GM23248 (cell line): ENCODE results near the gene CYP4F12. TPM values are rescaled to one million over a fixed set of nuclear protein-coding genes. Genes with fewer than 3 reads are reported as not detected.

Source experiments
- DNase-seq: peaks from one replicate; pipeline ENCODE4 v3.0.0-alpha.2; 2015
- H2AFZ ChIP-seq: fragments of 200-600 bp; sonication (generic); 2 replicates; pipeline ENCODE4 v1.6.1; 2016; ENCODE audit warnings: antibody characterized with exemption
- H3F3A ChIP-seq: fragments of 200-600 bp; sonication (generic); 2 replicates; pipeline ENCODE4 v1.6.1; 2016; ENCODE audit warnings: mild to moderate bottlenecking, antibody characterized with exemption, mixed run types; ENCODE audit not compliant: insufficient read depth
- H3K27ac ChIP-seq: fragments of 200-600 bp; sonication (generic); 2 replicates; pipeline ENCODE4 v1.5.1; 2016; ENCODE audit warnings: mild to moderate bottlenecking
- H3K27me3 ChIP-seq: fragments of 200-600 bp; sonication (generic); replicated peaks from 2 replicates; pipeline ENCODE4 v1.6.1; 2016; ENCODE audit warnings: mild to moderate bottlenecking; ENCODE audit not compliant: insufficient read depth
- H3K36me3 ChIP-seq: fragments of 200-600 bp; sonication (generic); 2 replicates; pipeline ENCODE4 v1.6.1; 2016; ENCODE audit warnings: low read depth, mild to moderate bottlenecking
- H3K4me1 ChIP-seq: fragments of 200-600 bp; sonication (generic); 2 replicates; pipeline ENCODE4 v1.6.1; 2016; ENCODE audit warnings: mild to moderate bottlenecking; ENCODE audit not compliant: insufficient read depth
- H3K4me2 ChIP-seq: fragments of 200-600 bp; sonication (generic); one replicate; pipeline ENCODE4 v1.6.1; 2016; ENCODE audit warnings: mild to moderate bottlenecking; ENCODE audit not compliant: unreplicated experiment
- H3K4me3 ChIP-seq: fragments of 200-600 bp; sonication (generic); 2 replicates; pipeline ENCODE4 v1.5.1; 2016; ENCODE audit warnings: mild to moderate bottlenecking
- H3K79me2 ChIP-seq: fragments of 200-600 bp; sonication (generic); 2 replicates; pipeline ENCODE4 v1.6.1; 2016; ENCODE audit warnings: mild to moderate bottlenecking; ENCODE audit not compliant: insufficient read depth
- H3K9ac ChIP-seq: fragments of 200-600 bp; sonication (generic); 2 replicates; pipeline ENCODE4 v1.6.1; 2016; ENCODE audit warnings: mild to moderate bottlenecking
- H3K9me2 ChIP-seq: fragments of 200-600 bp; sonication (generic); 2 replicates; pipeline ENCODE4 v1.6.1; 2016; ENCODE audit warnings: mixed run types, mild to moderate bottlenecking, moderate library complexity; ENCODE audit not compliant: insufficient read depth
- H3K9me3 ChIP-seq: fragments of 200-600 bp; sonication (generic); one replicate; pipeline ENCODE4 v1.6.1; 2017; ENCODE audit warnings: low read depth
- H4K20me1 ChIP-seq: fragments of 200-600 bp; sonication (generic); 2 replicates; pipeline ENCODE4 v1.6.0; 2016; ENCODE audit not compliant: insufficient read depth
- EZH2 ChIP-seq: fragments of 200-600 bp; sonication (generic); IDR thresholded peaks from 2 replicates; pipeline ENCODE4 v1.6.1; 2018; ENCODE audit warnings: antibody characterized with exemption, mild to moderate bottlenecking; ENCODE audit not compliant: insufficient read depth, poor library complexity, severe bottlenecking
- EZH2phosphoT487 ChIP-seq: fragments of 200-600 bp; sonication (generic); IDR thresholded peaks from 2 replicates; pipeline ENCODE4 v1.6.1; 2018; ENCODE audit warnings: antibody characterized with exemption, moderate library complexity, mild to moderate bottlenecking, low read depth; ENCODE audit not compliant: insufficient read depth
- WGBS, 2 experiments: methylation state at CpG; one replicate each; pipeline ENCODE4 v1.1.6; 2015 to 2017; ENCODE audit warnings: low lambda C conversion rate in 2 of 2, low coverage in 1 of 2; ENCODE audit errors: missing lambda C conversion rate in 2 of 2; 5-methylcytosine and 5-hydroxymethylcytosine counted together
- in situ Hi-C: fragments of 300-500 bp; cut with MboI; formaldehyde crosslinking; loops from 2 replicates; pipeline ENCODE4 v1.15.0; 2020
- polyA plus RNA-seq: library from polyadenylated mRNA; unstranded; fragments of >200 nt; fragmentation: Nextera tagmentation; extraction: Ambion mirVana; gene quantifications from 2 replicates; pipeline ENCODE4 v1.2.1, GENCODE V29; 2016
- total RNA-seq: library from RNA; depleted of rRNA; stranded (reverse); fragments of >200 nt; shearing (Covaris generic); gene quantifications from 2 replicates; pipeline ENCODE4 v1.2.3, GENCODE V29; 2014; rRNA removed

The CYP4F12 gene
- total and polyA plus RNA-seq, 2 experiments from 2014 or later, result not detected

- DNase-seq, result no peak
- no peaks in the 10 kb centered on the region for H3K9me3 ChIP-seq
- H3K36me3 ChIP-seq, result no peaks in the 10 kb centered on the region
- H3K9ac ChIP-seq, result no peak overlapping the region
- H3K79me2 ChIP-seq, result no peaks in the 10 kb centered on the region
- H3K4me2 ChIP-seq, result no peak overlapping the region
- H4K20me1 ChIP-seq, result no peaks in the 10 kb centered on the region
- no peak for TF ChIP-seq EZH2
- no peak for TF ChIP-seq EZH2phosphoT487
- no peak overlapping the region for H2AFZ ChIP-seq
- in situ Hi-C loops, result no loop called here
- no peak overlapping the region for H3K27ac ChIP-seq
- no peak overlapping the region for H3K4me3 ChIP-seq
- no peaks in the 10 kb centered on the region for H3K4me1 ChIP-seq
- 0% methylated on average over 1 of the region's 1 CpG for WGBS, 2 experiments
- H3K9me2 ChIP-seq, result no peaks in the 10 kb centered on the region
- H3F3A ChIP-seq, result no peaks in the 10 kb centered on the region
- no peaks in the 10 kb centered on the region for H3K27me3 ChIP-seq
Measured at GRCh38 chr19:15732388-15732787, 59.5 kb downstream of the CYP4F12 start.

GRCh38 chr19:15733895-15734294 is 61.0 kb downstream of the CYP4F12 start:
- no peak for TF ChIP-seq EZH2
- TF ChIP-seq EZH2phosphoT487, result no peak
- no peak overlapping the region for H3K27ac ChIP-seq
- H3K9ac ChIP-seq, result no peak overlapping the region
- H3F3A ChIP-seq, result no peaks in the 10 kb centered on the region
- 30 to 36% methylated on average over 6 of the region's 6 CpGs for WGBS, 2 experiments
- no peaks in the 10 kb centered on the region for H3K9me3 ChIP-seq
- H3K27me3 ChIP-seq, result no peaks in the 10 kb centered on the region
- no peak for DNase-seq
- no peaks in the 10 kb centered on the region for H3K79me2 ChIP-seq
- H4K20me1 ChIP-seq, result no peaks in the 10 kb centered on the region
- in situ Hi-C loops, result no loop called here
- no peak overlapping the region for H3K4me2 ChIP-seq
- no peaks in the 10 kb centered on the region for H3K9me2 ChIP-seq
- H2AFZ ChIP-seq, result no peak overlapping the region
- no peak overlapping the region for H3K4me3 ChIP-seq
- H3K36me3 ChIP-seq, result no peaks in the 10 kb centered on the region
- H3K4me1 ChIP-seq, result no peaks in the 10 kb centered on the region

- H3K4me2 ChIP-seq, result no peak within 1 kb of the TSS
- in situ Hi-C loops, result no loop called here
Measured at GRCh38 chr19:15737722-15738121, 64.8 kb downstream of the CYP4F12 start, which contains the start of gene OR10H3. Gene OR10H3, plus strand, starts transcription at chr19:15737985. Its CDS starts 3,408 bp downstream, at chr19:15741393.

GRCh38 chr19:15740785-15741184 is 67.9 kb downstream of the CYP4F12 start:
- Histone ChIP-seq H3K4me2 (no peak overlapping the region), H3F3A (no peaks in the 10 kb centered on the region), H3K27ac (no peak overlapping the region), H3K27me3 (no peaks in the 10 kb centered on the region), H3K9me2 (no peaks in the 10 kb centered on the region), H3K4me1 (no peaks in the 10 kb centered on the region), H3K79me2 (no peaks in the 10 kb centered on the region), H2AFZ (no peak overlapping the region), H3K9ac (no peak overlapping the region), H3K4me3 (no peak overlapping the region), H3K9me3 (no peaks in the 10 kb centered on the region), H3K36me3 (no peaks in the 10 kb centered on the region), H4K20me1 (no peaks in the 10 kb centered on the region)
- in situ Hi-C loops, result no loop called here
- 12 to 22% methylated on average over 1 of the region's 1 CpG for WGBS, 2 experiments
- DNase-seq, result no peak
- TF ChIP-seq EZH2phosphoT487 (no peak), EZH2 (no peak)

More at GRCh38 chr19:15737722-15738121, 64.8 kb downstream of the CYP4F12 start, which contains the start of gene OR10H3:
- no peaks in the 10 kb centered on the region for H3K9me3 ChIP-seq
- H4K20me1 ChIP-seq, result no peaks in the 10 kb centered on the region
- WGBS, 2 experiments, result 16 to 17% methylated on average over 4 of the region's 4 CpGs
- H2AFZ ChIP-seq, result no peak within 1 kb of the TSS
- no peak within 1 kb of the TSS for H3K27ac ChIP-seq
- H3F3A ChIP-seq, result no peaks in the 10 kb centered on the region
- H3K9me2 ChIP-seq, result no peaks in the 10 kb centered on the region
- no peaks in the 10 kb centered on the region for H3K79me2 ChIP-seq
- TF ChIP-seq EZH2, result no peak
- no peak for TF ChIP-seq EZH2phosphoT487
- no peak for DNase-seq
- H3K36me3 ChIP-seq, result no peaks in the 10 kb centered on the region
- no peaks in the 10 kb centered on the region for H3K27me3 ChIP-seq
- no peak within 1 kb of the TSS for H3K4me3 ChIP-seq
- H3K4me1 ChIP-seq, result no peaks in the 10 kb centered on the region
- no peak within 1 kb of the TSS for H3K9ac ChIP-seq

Other genes starting within 250 kb of the CYP4F12 start
- 18.8 and 22.0 TPM in 2 replicates for gene WIZ, start 223.1 kb upstream of the CYP4F12 start, total RNA-seq
- gene WIZ, start 223.1 kb upstream of the CYP4F12 start, polyA plus RNA-seq, result 6.1 and 6.9 TPM in 2 replicates
- not detected in 2 replicates for gene RASAL3, start 208.5 kb upstream of the CYP4F12 start, total RNA-seq
- gene RASAL3, start 208.5 kb upstream of the CYP4F12 start, polyA plus RNA-seq, result not detected in 2 replicates
- not detected in 2 replicates for gene PGLYRP2, start 193.6 kb upstream of the CYP4F12 start, total RNA-seq
- not detected in 2 replicates for gene PGLYRP2, start 193.6 kb upstream of the CYP4F12 start, polyA plus RNA-seq
- not detected in 2 replicates for gene CYP4F22, start 164.6 kb upstream of the CYP4F12 start, total RNA-seq
- not detected in 2 replicates for gene CYP4F22, start 164.6 kb upstream of the CYP4F12 start, polyA plus RNA-seq
- not detected in 2 replicates for gene CYP4F8, start 57.9 kb upstream of the CYP4F12 start, total RNA-seq
- not detected in 2 replicates for gene CYP4F8, start 57.9 kb upstream of the CYP4F12 start, polyA plus RNA-seq
- not detected in 2 replicates for gene CYP4F3, start 32.2 kb upstream of the CYP4F12 start, total RNA-seq
- gene CYP4F3, start 32.2 kb upstream of the CYP4F12 start, polyA plus RNA-seq, result not detected in 2 replicates
- gene OR10H2, start 54.9 kb downstream of the CYP4F12 start, total RNA-seq, result not detected in 2 replicates
- not detected in 2 replicates for gene OR10H2, start 54.9 kb downstream of the CYP4F12 start, polyA plus RNA-seq
- not detected in 2 replicates for gene OR10H3, start 64.9 kb downstream of the CYP4F12 start, total RNA-seq
- gene OR10H3, start 64.9 kb downstream of the CYP4F12 start, polyA plus RNA-seq, result not detected in 2 replicates
- gene OR10H5, start 114.6 kb downstream of the CYP4F12 start, total RNA-seq, result not detected in 2 replicates
- gene OR10H5, start 114.6 kb downstream of the CYP4F12 start, polyA plus RNA-seq, result not detected in 2 replicates
- gene OR10H1, start 142.6 kb downstream of the CYP4F12 start, total RNA-seq, result not detected in 2 replicates
- not detected in 2 replicates for gene OR10H1, start 142.6 kb downstream of the CYP4F12 start, polyA plus RNA-seq
- not detected in 2 replicates for gene CYP4F2, start 225.0 kb downstream of the CYP4F12 start, total RNA-seq
- not detected in 2 replicates for gene CYP4F2, start 225.0 kb downstream of the CYP4F12 start, polyA plus RNA-seq